Measurements from ENCODE around the gene MAP3K12. TPM values are rescaled to one million over a fixed set of nuclear protein-coding genes. Genes with fewer than 3 reads are reported as not detected.

Gene MAP3K12
- total RNA-seq, 1 experiment from 2014 or later, result 9.6 TPM

DNA sequence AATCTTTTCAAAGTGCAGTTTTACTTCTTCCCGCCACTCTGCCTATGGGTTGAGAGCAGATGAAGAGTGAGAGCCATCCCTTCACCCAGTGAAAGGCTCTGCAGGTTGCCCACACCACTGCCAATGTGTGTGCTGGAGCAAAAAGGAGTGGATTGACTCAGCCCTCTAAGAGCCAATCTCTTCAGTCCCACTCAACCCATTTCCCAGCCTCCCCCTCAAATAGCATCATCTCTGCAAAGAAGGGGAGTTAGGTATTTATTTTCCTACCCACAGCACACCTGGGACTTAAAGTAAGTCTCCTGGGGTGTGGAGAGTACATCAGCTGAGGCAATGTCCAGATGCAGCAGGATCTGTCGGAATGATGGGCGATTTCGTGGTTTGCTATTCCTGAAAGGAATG lies 15.3 kb downstream of the MAP3K12 start:
- intact Hi-C loops (cut with micrococcal nuclease), result no loop called here
- CTCF ChIA-PET, result no interaction called here
- POLR2A ChIA-PET (ENCODE audit: unreplicated experiment), result no interaction called here

GRCh38 chr12:53483225-53483978 lies 15.9 kb downstream of the MAP3K12 start:
- Histone ChIP-seq H3K4me2 (ENCODE audit: low read length) (no peak overlapping the region), H3K9me3 (ENCODE audit: low read length) (no peaks in the 10 kb centered on the region), H4K20me1 (ENCODE audit: low read length) (peaks cover 28% of the 10 kb centered on the region), H3K27me3 (ENCODE audit: low read length) (no peaks in the 10 kb centered on the region), H3K9ac (ENCODE audit: low read length) (no peak overlapping the region), H3K79me2 (ENCODE audit: low read length) (no peaks in the 10 kb centered on the region), H3K9me2 (replicated peaks; ENCODE audit: low read length) (no peaks in the 10 kb centered on the region), H3F3A (ENCODE audit: low read length, unreplicated experiment) (peaks cover 17% of the 10 kb centered on the region), H2AFZ (ENCODE audit: low read length) (no peak overlapping the region), H3K4me3 (ENCODE audit: low read length) (no peak overlapping the region), H3K27ac (ENCODE audit: low read length) (no peak overlapping the region), H3K4me1 (ENCODE audit: insufficient read depth, low read length) (no peaks in the 10 kb centered on the region), H3K36me3 (ENCODE audit: low read depth, low read length) (peaks cover 50% of the 10 kb centered on the region)
- POLR2A ChIA-PET (ENCODE audit: unreplicated experiment), result interaction anchor here (0.5 kb wide), 1 partner anchor 9 kb away, joined by 7 read pairs; no protein-coding TSS in a partner anchor
- ATAC-seq (no peak), DNase-seq (no peak)
- CTCF ChIA-PET, result interaction anchor here (0.9 kb wide), 1 partner anchor 25 kb away, joined by 4 read pairs; no protein-coding TSS in a partner anchor
- no TSS peak for BruUV-seq (replicated peaks)
- intact Hi-C loops (cut with micrococcal nuclease), result no loop called here
- TF ChIP-seq EZH2phosphoT487 (IDR thresholded peaks at IDR 0.05; ENCODE audit: borderline replicate concordance, low read length) (no peak), EZH2 (IDR thresholded peaks at IDR 0.05; ENCODE audit: low read length, unreplicated experiment) (no peak)
- TF ChIP-seq, protein P1, sequence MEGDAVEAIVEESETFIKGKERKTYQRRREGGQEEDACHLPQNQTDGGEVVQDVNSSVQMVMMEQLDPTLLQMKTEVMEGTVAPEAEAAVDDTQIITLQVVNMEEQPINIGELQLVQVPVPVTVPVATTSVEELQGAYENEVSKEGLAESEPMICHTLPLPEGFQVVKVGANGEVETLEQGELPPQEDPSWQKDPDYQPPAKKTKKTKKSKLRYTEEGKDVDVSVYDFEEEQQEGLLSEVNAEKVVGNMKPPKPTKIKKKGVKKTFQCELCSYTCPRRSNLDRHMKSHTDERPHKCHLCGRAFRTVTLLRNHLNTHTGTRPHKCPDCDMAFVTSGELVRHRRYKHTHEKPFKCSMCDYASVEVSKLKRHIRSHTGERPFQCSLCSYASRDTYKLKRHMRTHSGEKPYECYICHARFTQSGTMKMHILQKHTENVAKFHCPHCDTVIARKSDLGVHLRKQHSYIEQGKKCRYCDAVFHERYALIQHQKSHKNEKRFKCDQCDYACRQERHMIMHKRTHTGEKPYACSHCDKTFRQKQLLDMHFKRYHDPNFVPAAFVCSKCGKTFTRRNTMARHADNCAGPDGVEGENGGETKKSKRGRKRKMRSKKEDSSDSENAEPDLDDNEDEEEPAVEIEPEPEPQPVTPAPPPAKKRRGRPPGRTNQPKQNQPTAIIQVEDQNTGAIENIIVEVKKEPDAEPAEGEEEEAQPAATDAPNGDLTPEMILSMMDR (conservative IDR thresholded peaks at IDR 0.05; ENCODE audit: low read depth, low read length), result no peak

More for the DNA sequence above, 15.3 kb downstream of the MAP3K12 start:
- TF ChIP-seq EZH2 (IDR thresholded peaks at IDR 0.05; ENCODE audit: low read length, unreplicated experiment) (no peak), EZH2phosphoT487 (IDR thresholded peaks at IDR 0.05; ENCODE audit: borderline replicate concordance, low read length) (no peak)
- TF ChIP-seq, protein P1 (conservative IDR thresholded peaks at IDR 0.05; ENCODE audit: low read depth, low read length), result no peak
- H3K27me3 ChIP-seq (ENCODE audit: low read length), result no peaks in the 10 kb centered on the region
- ATAC-seq, result no peak
- no peak for DNase-seq
- no peaks in the 10 kb centered on the region for H3K4me1 ChIP-seq (ENCODE audit: insufficient read depth, low read length)
- H3K27ac ChIP-seq (ENCODE audit: low read length), result no peak overlapping the region
- no peak overlapping the region for H2AFZ ChIP-seq (ENCODE audit: low read length)
- no peak overlapping the region for H3K9ac ChIP-seq (ENCODE audit: low read length)
- H4K20me1 ChIP-seq (ENCODE audit: low read length), result peaks cover 23% of the 10 kb centered on the region
- H3K4me2 ChIP-seq (ENCODE audit: low read length), result no peak overlapping the region
- H3F3A ChIP-seq (ENCODE audit: low read length, unreplicated experiment), result peaks cover 16% of the 10 kb centered on the region
- BruUV-seq (replicated peaks), result no TSS peak
- no peaks in the 10 kb centered on the region for H3K9me2 ChIP-seq (replicated peaks; ENCODE audit: low read length)
- H3K36me3 ChIP-seq (ENCODE audit: low read depth, low read length), result peaks cover 44% of the 10 kb centered on the region
- no peaks in the 10 kb centered on the region for H3K9me3 ChIP-seq (ENCODE audit: low read length)
- H3K4me3 ChIP-seq (ENCODE audit: low read length), result no peak overlapping the region
- no peaks in the 10 kb centered on the region for H3K79me2 ChIP-seq (ENCODE audit: low read length)

- CTCF ChIA-PET, result interaction anchor here (0.9 kb wide), 1 partner anchor 26 kb away, joined by 4 read pairs; no protein-coding TSS in a partner anchor
- BruUV-seq (replicated peaks), result no TSS peak
- Histone ChIP-seq H3K27ac (ENCODE audit: low read length) (no peak overlapping the region), H3K4me3 (ENCODE audit: low read length) (no peak overlapping the region), H3K36me3 (ENCODE audit: low read depth, low read length) (peaks cover 57% of the 10 kb centered on the region), H2AFZ (ENCODE audit: low read length) (no peak overlapping the region), H3K27me3 (ENCODE audit: low read length) (no peaks in the 10 kb centered on the region), H3K4me2 (ENCODE audit: low read length) (no peak overlapping the region), H4K20me1 (ENCODE audit: low read length) (peaks cover 33% of the 10 kb centered on the region), H3F3A (ENCODE audit: low read length, unreplicated experiment) (peaks cover 24% of the 10 kb centered on the region), H3K9me2 (replicated peaks; ENCODE audit: low read length) (no peaks in the 10 kb centered on the region), H3K4me1 (ENCODE audit: insufficient read depth, low read length) (no peaks in the 10 kb centered on the region), H3K9me3 (ENCODE audit: low read length) (no peaks in the 10 kb centered on the region), H3K79me2 (ENCODE audit: low read length) (no peaks in the 10 kb centered on the region; the same call in 1 of the 2 replicates), H3K9ac (ENCODE audit: low read length) (no peak overlapping the region)
- POLR2A ChIA-PET (ENCODE audit: unreplicated experiment), result interaction anchor here (0.5 kb wide), 1 partner anchor 9 kb away, joined by 7 read pairs; no protein-coding TSS in a partner anchor
- intact Hi-C loops (cut with micrococcal nuclease), result no loop called here
- ATAC-seq, result no peak
- DNase-seq, result no peak
- no peak for TF ChIP-seq EZH2phosphoT487 (IDR thresholded peaks at IDR 0.05; ENCODE audit: borderline replicate concordance, low read length)
- no peak for TF ChIP-seq EZH2 (IDR thresholded peaks at IDR 0.05; ENCODE audit: low read length, unreplicated experiment)
- TF ChIP-seq, protein P1 (conservative IDR thresholded peaks at IDR 0.05; ENCODE audit: low read depth, low read length), result no peak
These were observed 16.6 kb downstream of the MAP3K12 start for GRCh38 chr12:53482626-53483168.

All from PC-3 (cell line).